Activated CD8-positive, alpha-beta T cell treated with anti-CD3 and anti-CD28 coated beads for 36 hours (primary cell): ENCODE results near the gene GCAT. TPM values are rescaled to one million over a fixed set of nuclear protein-coding genes. Genes with fewer than 3 reads are reported as not detected.

Source experiments
- ATAC-seq: fragments of 200-7000 bp; cut with Tn5 transposase; one replicate; pipeline ENCODE4 v1.10.0; 2021; ENCODE audit warnings: mild to moderate bottlenecking, moderate library complexity
- CTCF ChIA-PET: fragments of 350-600 bp; sonication (Branson Sonifier 250); formaldehyde crosslinking; loops from one replicate; lab custom pipeline; 2021; ENCODE audit warnings: antibody characterized with exemption; lab: Charles Lee
- POLR2A ChIA-PET: fragments of 350-600 bp; sonication (Branson Sonifier 250); formaldehyde crosslinking; loops from one replicate; lab custom pipeline; 2021; ENCODE audit warnings: antibody characterized with exemption; lab: Charles Lee
- DNase-seq: peaks from one replicate; pipeline ENCODE4 v3.0.0-alpha.2; 2020
- H3K27ac Mint-ChIP-seq: one replicate; pipeline ENCODE4 v1.8.0; 2021; ENCODE audit warnings: mild to moderate bottlenecking, mixed read lengths
- H3K27me3 Mint-ChIP-seq: one replicate; pipeline ENCODE4 v1.8.0; 2021; ENCODE audit warnings: mixed read lengths
- H3K36me3 Mint-ChIP-seq: one replicate; pipeline ENCODE4 v1.8.0; 2021; ENCODE audit warnings: low read depth, mixed read lengths
- H3K4me1 Mint-ChIP-seq: one replicate; pipeline ENCODE4 v1.8.0; 2021; ENCODE audit warnings: low read depth, mixed read lengths
- H3K4me3 Mint-ChIP-seq: one replicate; pipeline ENCODE4 v1.8.0; 2021; ENCODE audit warnings: mild to moderate bottlenecking, moderate library complexity, mixed read lengths
- H3K9me3 Mint-ChIP-seq: one replicate; pipeline ENCODE4 v1.8.0; 2021; ENCODE audit warnings: mixed read lengths
- intact Hi-C: fragments of 100-400 bp; cut with micrococcal nuclease; formaldehyde crosslinking; loops from one replicate; pipeline ENCODE4 v1.10.0; 2022
- total RNA-seq, 2 experiments: library from RNA; stranded (reverse); gene quantifications; one replicate each; pipeline ENCODE4 v1.2.3, GENCODE V29; 2021
- TF ChIP-seq, protein P1 (sequence below): fragments of 200-600 bp; IDR thresholded peaks from one replicate; pipeline ENCODE4 v1.8.0; 2022; ENCODE audit warnings: antibody characterized with exemption, mild to moderate bottlenecking

The GCAT gene
- total RNA-seq, 2 experiments from 2014 or later = 19.0 to 20.4 TPM

- peaks cover 37% of the 10 kb centered on the region for H3K27me3 Mint-ChIP-seq
Measured at GRCh38 chr22:37801946-37802309, 5.8 kb upstream of the GCAT start.

GRCh38 chr22:37802310-37803194, 5.2 kb upstream of the GCAT start:
- POLR2A ChIA-PET = interaction anchor here (1.2 to 1.4 kb wide), 2 partner anchors 19 to 163 kb away, joined by 3 to 4 read pairs; partner anchors contain the start of gene SH3BP1
- DNase-seq (peak; percentile 42), ATAC-seq (no peak)
- Mint-ChIP-seq H3K27me3 (peaks cover 40% of the 10 kb centered on the region), H3K4me3 (peak overlapping the region; percentile 59), H3K4me1 (peaks cover 30% of the 10 kb centered on the region), H3K27ac (no peak overlapping the region), H3K36me3 (no peaks in the 10 kb centered on the region), H3K9me3 (no peaks in the 10 kb centered on the region)
- TF ChIP-seq, protein P1, sequence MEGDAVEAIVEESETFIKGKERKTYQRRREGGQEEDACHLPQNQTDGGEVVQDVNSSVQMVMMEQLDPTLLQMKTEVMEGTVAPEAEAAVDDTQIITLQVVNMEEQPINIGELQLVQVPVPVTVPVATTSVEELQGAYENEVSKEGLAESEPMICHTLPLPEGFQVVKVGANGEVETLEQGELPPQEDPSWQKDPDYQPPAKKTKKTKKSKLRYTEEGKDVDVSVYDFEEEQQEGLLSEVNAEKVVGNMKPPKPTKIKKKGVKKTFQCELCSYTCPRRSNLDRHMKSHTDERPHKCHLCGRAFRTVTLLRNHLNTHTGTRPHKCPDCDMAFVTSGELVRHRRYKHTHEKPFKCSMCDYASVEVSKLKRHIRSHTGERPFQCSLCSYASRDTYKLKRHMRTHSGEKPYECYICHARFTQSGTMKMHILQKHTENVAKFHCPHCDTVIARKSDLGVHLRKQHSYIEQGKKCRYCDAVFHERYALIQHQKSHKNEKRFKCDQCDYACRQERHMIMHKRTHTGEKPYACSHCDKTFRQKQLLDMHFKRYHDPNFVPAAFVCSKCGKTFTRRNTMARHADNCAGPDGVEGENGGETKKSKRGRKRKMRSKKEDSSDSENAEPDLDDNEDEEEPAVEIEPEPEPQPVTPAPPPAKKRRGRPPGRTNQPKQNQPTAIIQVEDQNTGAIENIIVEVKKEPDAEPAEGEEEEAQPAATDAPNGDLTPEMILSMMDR = no peak
- CTCF ChIA-PET = interaction anchor here (0.7 to 1.5 kb wide), 3 partner anchors 16 to 196 kb away, joined by 3 read pairs; no protein-coding TSS in a partner anchor
- intact Hi-C loops = no loop called here

More at GRCh38 chr22:37801946-37802309, 5.8 kb upstream of the GCAT start:
- Mint-ChIP-seq H3K4me3 (peak overlapping the region; percentile 63), H3K9me3 (no peaks in the 10 kb centered on the region), H3K27ac (no peak overlapping the region), H3K36me3 (no peaks in the 10 kb centered on the region), H3K4me1 (peaks cover 25% of the 10 kb centered on the region)
- POLR2A ChIA-PET = interaction anchor here (1.2 to 1.4 kb wide), 2 partner anchors 19 to 162 kb away, joined by 3 to 4 read pairs; partner anchors contain the start of gene SH3BP1
- TF ChIP-seq, protein P1 = no peak
- no peak for DNase-seq
- CTCF ChIA-PET = interaction anchor here (0.7 to 1.5 kb wide), 3 partner anchors 17 to 196 kb away, joined by 3 read pairs; no protein-coding TSS in a partner anchor
- no peak for ATAC-seq
- intact Hi-C loops = no loop called here

DNA sequence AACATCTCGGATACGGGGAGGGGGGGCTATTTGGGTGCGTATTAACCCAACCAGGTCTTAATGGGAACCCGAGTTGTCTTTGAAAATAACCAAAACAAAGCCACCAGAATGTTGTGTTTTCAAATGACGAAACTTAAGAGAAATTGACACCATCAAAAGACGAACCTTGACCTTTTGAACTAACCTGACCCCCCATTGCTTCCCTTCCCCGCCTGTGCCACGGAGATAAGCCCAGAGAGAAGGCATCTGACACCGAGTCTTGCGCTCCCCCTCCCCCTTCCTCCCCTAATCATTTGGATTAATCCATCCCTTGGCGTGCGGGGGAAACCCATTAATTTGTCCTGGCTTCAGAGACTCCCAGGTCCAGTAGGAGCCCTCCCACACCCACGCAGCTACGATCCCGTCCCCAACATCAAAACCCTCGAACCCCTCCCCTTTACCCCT, 4.5 kb upstream of the GCAT start:
- no peaks in the 10 kb centered on the region for H3K9me3 Mint-ChIP-seq
- ChIA-PET POLR2A (interaction anchor here (1.2 to 1.4 kb wide), 2 partner anchors 20 to 164 kb away, joined by 3 to 4 read pairs; partner anchors contain the start of gene SH3BP1), CTCF (interaction anchor here (1.5 kb wide), 1 partner anchor 197 kb away, joined by 3 read pairs; no protein-coding TSS in a partner anchor)
- ATAC-seq (no peak), DNase-seq (no peak)
- H3K27ac Mint-ChIP-seq = no peak overlapping the region
- H3K4me1 Mint-ChIP-seq = peaks cover 32% of the 10 kb centered on the region
- intact Hi-C loops = no loop called here
- H3K36me3 Mint-ChIP-seq = no peaks in the 10 kb centered on the region
- TF ChIP-seq, protein P1 = no peak
- peaks cover 43% of the 10 kb centered on the region for H3K27me3 Mint-ChIP-seq
- peak overlapping the region; percentile 59 for H3K4me3 Mint-ChIP-seq

DNA sequence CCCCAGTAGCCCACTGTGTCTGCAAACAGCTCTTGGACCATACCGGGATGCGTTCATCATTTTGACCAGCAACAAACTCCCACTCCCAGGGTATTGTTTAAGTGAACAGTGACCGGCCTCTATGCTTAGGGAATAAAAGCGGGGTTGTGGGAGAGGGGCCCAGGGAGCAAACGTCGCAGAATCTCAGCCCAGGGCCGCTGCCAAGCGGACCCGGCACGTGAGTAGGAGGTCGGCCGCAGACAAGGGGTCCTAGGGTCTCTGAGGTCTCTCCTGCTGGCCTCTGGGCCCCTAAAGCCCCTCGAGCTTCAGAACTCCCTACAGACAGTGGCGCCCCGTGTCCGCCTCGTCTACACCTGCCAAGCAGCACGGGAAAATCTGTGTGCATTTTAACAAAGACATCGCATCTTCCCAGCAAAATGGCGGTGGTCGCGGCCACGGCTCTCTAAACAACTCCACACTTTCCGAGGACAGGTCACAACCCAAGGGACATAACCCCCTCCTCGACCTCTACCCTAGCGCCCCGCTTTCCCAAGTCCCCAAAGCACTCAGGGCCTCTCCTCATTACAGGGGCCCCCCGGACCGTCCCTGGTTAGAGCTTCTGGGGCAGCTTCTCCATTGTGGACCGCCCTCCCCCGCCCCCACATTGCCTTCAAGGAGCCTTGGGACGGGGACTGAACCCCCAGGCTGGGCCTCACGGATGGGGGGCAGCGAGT, 3.9 kb upstream of the GCAT start:
- TF ChIP-seq, protein P1 = no peak
- H3K27ac Mint-ChIP-seq = no peak overlapping the region
- peak overlapping the region; percentile 48 for H3K4me3 Mint-ChIP-seq
- ChIA-PET CTCF (no interaction called here), POLR2A (interaction anchor here (2.0 kb wide), 1 partner anchor 63 kb away, joined by 5 read pairs; no protein-coding TSS in a partner anchor)
- H3K27me3 Mint-ChIP-seq = peaks cover 46% of the 10 kb centered on the region
- H3K4me1 Mint-ChIP-seq = peaks cover 36% of the 10 kb centered on the region
- DNase-seq (no peak), ATAC-seq (no peak)
- no peaks in the 10 kb centered on the region for H3K9me3 Mint-ChIP-seq
- H3K36me3 Mint-ChIP-seq = no peaks in the 10 kb centered on the region
- intact Hi-C loops = no loop called here
